A549 (cell line): ENCODE results near the gene ZBTB16. TPM values are rescaled to one million over a fixed set of nuclear protein-coding genes. Genes with fewer than 3 reads are reported as not detected.
A peak's percentile ranks its signal among the peaks of the same experiment; 100 is the strongest.

Experiments used
- ATAC-seq, 2 experiments: fragments of 200-7000 bp in 1 of 2; fragments of >200 bp in 1 of 2; cut with Nextera tagmentation in 1 of 2; cut with Tn5 transposase in 1 of 2; 3 replicates each; pipeline versions ENCODE4 v1.8.0 to v1.9.1; 2018 to 2020; ENCODE audit warnings: mild to moderate bottlenecking in 1 of 2, moderate library complexity in 1 of 2
- CTCF ChIA-PET: fragments of 300-600 bp; sonication (Branson Sonifier 250); formaldehyde crosslinking; extraction: SDS; loops from one replicate; lab custom pipeline; 2021; ENCODE audit warnings: antibody characterized with exemption, inconsistent platforms; lab: Yijun Ruan, JAX
- POLR2A ChIA-PET: fragments of 350-600 bp; formaldehyde crosslinking; extraction: SDS; loops from one replicate; lab custom pipeline; 2021; ENCODE audit warnings: antibody characterized with exemption, inconsistent platforms; lab: Yijun Ruan, JAX
- DNase-seq, 2 experiments: peaks; one replicate each; pipeline versions ENCODE4 v3.0.0 to v3.0.0-alpha.2; 2011 to 2016; ENCODE audit warnings: low read depth in 1 of 2, low spot score in 1 of 2
- FAIRE-seq: peaks from 2 replicates; lab custom pipeline; 2011; peaks lifted over from hg19 to GRCh38; lab: Jason Lieb, UNC
- H3K27ac ChIP-seq, 2 experiments: fragments of >200 bp; sonication (Bioruptor Twin); formaldehyde crosslinking; 3 replicates each; pipeline ENCODE4 v1.5.1; 2016 to 2017
- H3K4me1 ChIP-seq: fragments of >200 bp; sonication (Bioruptor Twin); formaldehyde crosslinking; 3 replicates; pipeline ENCODE4 v1.6.1; 2016
- H3K4me2 ChIP-seq: fragments of >200 bp; sonication (Bioruptor Twin); formaldehyde crosslinking; 3 replicates; pipeline ENCODE4 v1.6.1; 2016
- H3K4me3 ChIP-seq: fragments of >200 bp; sonication (Bioruptor Twin); formaldehyde crosslinking; 3 replicates; pipeline ENCODE4 v1.5.1; 2016
- H3K9me3 ChIP-seq: fragments of >200 bp; sonication (Bioruptor Twin); formaldehyde crosslinking; 3 replicates; pipeline ENCODE4 v1.6.1; 2016
- CBX8 ChIP-seq: fragments of 200-600 bp; sonication (generic); IDR thresholded peaks from 2 replicates; pipeline ENCODE4 v1.6.1; 2016
- CEBPB ChIP-seq, 2 experiments: fragments of >200 bp in 1 of 2; sonication (Bioruptor Twin) in 1 of 2; formaldehyde crosslinking in 1 of 2; IDR thresholded peaks; 2 replicates each; pipeline ENCODE4 v1.6.1; 2012 to 2016
- CHD4 ChIP-seq: fragments of 200-600 bp; sonication (generic); IDR thresholded peaks from 2 replicates; pipeline ENCODE4 v1.6.1; 2016; ENCODE audit warnings: antibody characterized with exemption, mild to moderate bottlenecking, borderline replicate concordance
- EHF ChIP-seq: fragments of 250-450 bp; sonication (Bioruptor Pico); IDR thresholded peaks from 2 replicates; pipeline ENCODE4 v1.5.0; 2020; ENCODE audit warnings: mild to moderate bottlenecking
- FOXS1 ChIP-seq: fragments of 250-450 bp; sonication (Bioruptor Pico); IDR thresholded peaks from 2 replicates; pipeline ENCODE4 v1.5.0; 2020; ENCODE audit warnings: mild to moderate bottlenecking, moderate library complexity
- GATA3 ChIP-seq: IDR thresholded peaks from 2 replicates; pipeline ENCODE4 v1.6.1; 2012; ENCODE audit warnings: borderline replicate concordance
- HOXA7 ChIP-seq: fragments of 250-450 bp; sonication (Bioruptor Pico); IDR thresholded peaks from 2 replicates; pipeline ENCODE4 v1.5.0; 2020; ENCODE audit warnings: mild to moderate bottlenecking, moderate library complexity
- KDM1A ChIP-seq: fragments of 200-600 bp; sonication (generic); IDR thresholded peaks from 2 replicates; pipeline ENCODE4 v1.6.1; 2016; ENCODE audit warnings: low read depth, mild to moderate bottlenecking
- MAZ ChIP-seq: fragments of 150-350 bp; IDR thresholded peaks from 2 replicates; pipeline ENCODE4 v1.6.1; 2014; ENCODE audit warnings: antibody characterized with exemption, low read depth, low read length, borderline replicate concordance
- NPAS2 ChIP-seq: fragments of 250-450 bp; sonication (Bioruptor Pico); IDR thresholded peaks from 2 replicates; pipeline ENCODE4 v1.8.0; 2022; ENCODE audit warnings: mild to moderate bottlenecking, moderate library complexity, borderline replicate concordance
- NR3C1 ChIP-seq: fragments of >200 bp; sonication (Bioruptor Twin); formaldehyde crosslinking; IDR thresholded peaks from 3 replicates; pipeline ENCODE4 v1.6.1; 2017
- PHF8 ChIP-seq: fragments of 200-600 bp; sonication (generic); IDR thresholded peaks from 2 replicates; pipeline ENCODE4 v1.6.1; 2016; ENCODE audit warnings: low read depth, mild to moderate bottlenecking, antibody characterized with exemption, moderate library complexity, borderline replicate concordance
- POLR2A ChIP-seq: IDR thresholded peaks from 2 replicates; pipeline ENCODE4 v1.6.1; 2012; ENCODE audit warnings: mild to moderate bottlenecking, low read length
- RARB ChIP-seq: fragments of 250-450 bp; sonication (Bioruptor Pico); IDR thresholded peaks from 2 replicates; pipeline ENCODE4 v1.8.0; 2021; ENCODE audit warnings: mild to moderate bottlenecking, moderate library complexity
- RFX5 ChIP-seq: fragments of 450-650 bp; IDR thresholded peaks from 2 replicates; pipeline ENCODE4 v1.7.1; 2014; ENCODE audit warnings: antibody characterized with exemption, mild to moderate bottlenecking, moderate library complexity
- SMC3 ChIP-seq: fragments of >200 bp; sonication (Bioruptor Twin); formaldehyde crosslinking; IDR thresholded peaks from 3 replicates; pipeline ENCODE4 v1.6.1; 2018; ENCODE audit warnings: inconsistent platforms
- TFCP2L1 ChIP-seq: fragments of 250-450 bp; sonication (Bioruptor Pico); IDR thresholded peaks from 2 replicates; pipeline ENCODE4 v1.5.0; 2021; ENCODE audit warnings: mild to moderate bottlenecking
- TP53 ChIP-seq: fragments of 250-450 bp; sonication (Bioruptor Pico); IDR thresholded peaks from 2 replicates; pipeline ENCODE4 v1.5.0; 2021; ENCODE audit warnings: mild to moderate bottlenecking, moderate library complexity
- ZC3H11A ChIP-seq: fragments of 450-650 bp; IDR thresholded peaks from 2 replicates; pipeline ENCODE4 v1.6.1; 2014; ENCODE audit warnings: antibody characterized with exemption, mild to moderate bottlenecking
- ZNF302 ChIP-seq: fragments of 250-450 bp; sonication (Bioruptor Pico); IDR thresholded peaks from 2 replicates; pipeline ENCODE4 v1.9.0; 2021; ENCODE audit warnings: inconsistent platforms, mild to moderate bottlenecking, moderate library complexity
- WGBS: methylation state at CpG from one replicate; pipeline ENCODE4 v1.1.6; 2017; ENCODE audit errors: missing lambda C conversion rate; 5-methylcytosine and 5-hydroxymethylcytosine counted together
- polyA plus RNA-seq, 4 experiments: library from polyadenylated mRNA; depleted of rRNA in 3 of 4; stranded (reverse); fragments of >200 nt; fragmentation: RNase III in 1 of 4; extraction: RNeasy Plus Mini Kit Qiagen cat#74134 plus additional on column Dnase treatment in 1 of 4; gene quantifications; 2 replicates in 3 of 4; 3 replicates in 1 of 4; pipeline ENCODE4 v1.2.3, GENCODE V29; 2011 to 2017
- TF ChIP-seq, protein P1 (sequence below): IDR thresholded peaks from 2 replicates; pipeline ENCODE4 v1.6.1; 2012
- TF ChIP-seq, protein P2 (sequence below): IDR thresholded peaks from 2 replicates; pipeline ENCODE4 v1.6.1; 2012; ENCODE audit warnings: low read depth, borderline replicate concordance
- TF ChIP-seq, protein P3 (sequence below): fragments of 150-350 bp; IDR thresholded peaks from 2 replicates; pipeline ENCODE4 v1.6.1; 2014; ENCODE audit warnings: low read depth, mild to moderate bottlenecking, low read length
- TF ChIP-seq, protein P4 (sequence below): fragments of 250-450 bp; sonication (Bioruptor Pico); IDR thresholded peaks from 2 replicates; pipeline ENCODE4 v1.5.0; 2021; ENCODE audit warnings: mild to moderate bottlenecking, moderate library complexity, borderline replicate concordance
- TF ChIP-seq, protein P5 (sequence below): fragments of >200 bp; sonication (Bioruptor Twin); formaldehyde crosslinking; IDR thresholded peaks from 3 replicates; pipeline ENCODE4 v1.6.1; 2016

The ZBTB16 gene
- polyA plus RNA-seq, 2 of the 4 experiments (the other 2 are of a cell fraction) = not detected

DNA sequence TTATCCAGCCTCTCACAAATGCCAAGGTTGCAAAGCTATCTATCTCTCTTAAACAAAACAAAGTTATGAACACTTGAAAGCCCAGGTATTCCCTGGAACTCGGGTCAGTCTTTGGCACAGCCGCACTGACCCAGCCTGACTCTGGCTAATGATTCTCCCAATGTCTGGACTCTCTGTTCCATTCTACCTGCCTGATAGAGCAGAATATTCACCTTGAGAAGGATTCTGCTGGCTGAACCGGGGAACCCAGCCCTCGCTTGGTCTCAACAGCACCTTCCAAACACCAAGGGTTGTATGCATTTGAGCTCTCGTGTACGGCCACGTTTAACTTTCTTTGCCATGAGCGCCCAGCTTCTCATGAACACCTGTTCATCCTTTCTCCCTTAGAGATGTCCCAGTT is 116.8 kb downstream of the ZBTB16 start:
- no peak for ATAC-seq
- Histone ChIP-seq H3K27ac (no peak overlapping the region; a peak in 1 of 6 replicates), H3K9me3 (no peaks in the 10 kb centered on the region), H3K4me1 (no peaks in the 10 kb centered on the region; the same call in 2 of the 3 replicates), H3K4me3 (no peak overlapping the region), H3K4me2 (no peak overlapping the region)
- ChIA-PET CTCF (interaction anchor here (1.7 kb wide), 1 partner anchor 182 kb away, joined by 4 read pairs; no protein-coding TSS in a partner anchor), POLR2A (no interaction called here)
- no peak for FAIRE-seq
- WGBS = 29% methylated on average over 8 of the region's 8 CpGs
- TF ChIP-seq RFX5 (no peak), CBX8 (no peak), HOXA7 (CRISPR knock-in tag) (no peak)
- TF ChIP-seq, protein P1, sequence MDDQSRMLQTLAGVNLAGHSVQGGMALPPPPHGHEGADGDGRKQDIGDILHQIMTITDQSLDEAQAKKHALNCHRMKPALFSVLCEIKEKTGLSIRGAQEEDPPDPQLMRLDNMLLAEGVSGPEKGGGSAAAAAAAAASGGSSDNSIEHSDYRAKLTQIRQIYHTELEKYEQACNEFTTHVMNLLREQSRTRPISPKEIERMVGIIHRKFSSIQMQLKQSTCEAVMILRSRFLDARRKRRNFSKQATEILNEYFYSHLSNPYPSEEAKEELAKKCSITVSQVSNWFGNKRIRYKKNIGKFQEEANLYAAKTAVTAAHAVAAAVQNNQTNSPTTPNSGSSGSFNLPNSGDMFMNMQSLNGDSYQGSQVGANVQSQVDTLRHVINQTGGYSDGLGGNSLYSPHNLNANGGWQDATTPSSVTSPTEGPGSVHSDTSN = no peak
- DNase-seq = no peak

DNA sequence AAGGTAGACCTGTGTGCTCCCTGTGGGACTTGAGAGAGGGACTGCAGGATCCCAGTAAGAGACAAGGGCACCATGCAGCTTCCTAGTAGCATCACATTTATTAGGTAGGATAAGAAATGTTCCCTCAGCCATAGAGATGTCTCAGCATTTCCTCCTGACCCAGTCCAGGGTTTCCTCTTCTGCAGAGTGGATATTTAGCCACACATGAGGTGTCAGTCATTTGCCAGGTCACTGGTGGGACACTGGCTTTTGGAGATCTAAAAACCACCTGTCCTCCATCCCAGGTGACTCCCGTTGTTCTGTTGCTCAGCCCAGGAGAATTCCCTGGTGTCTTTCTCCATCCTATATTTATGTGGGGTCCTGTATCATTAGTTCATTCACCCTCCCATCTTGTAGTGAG is 119.1 kb downstream of the ZBTB16 start:
- DNase-seq (no peak), FAIRE-seq (no peak), ATAC-seq (no peak)
- ChIA-PET POLR2A (no interaction called here), CTCF (interaction anchor here (0.9 to 1.0 kb wide), 2 partner anchors 16 to 82 kb away, joined by 3 to 6 read pairs; no protein-coding TSS in a partner anchor)
- Histone ChIP-seq H3K27ac (peak overlapping the region in 1 of 2 experiments; percentile 54; a peak in 1 of 6 replicates), H3K4me1 (no peaks in the 10 kb centered on the region; the same call in 2 of the 3 replicates), H3K4me2 (no peak overlapping the region), H3K4me3 (no peak overlapping the region), H3K9me3 (no peaks in the 10 kb centered on the region)
- WGBS = 90% methylated on average over 1 of the region's 1 CpG
- no peak for TF ChIP-seq POLR2A
- TF ChIP-seq SMC3 = no peak
- no peak for TF ChIP-seq RARB (CRISPR knock-in tag)
- TF ChIP-seq EHF (CRISPR knock-in tag) = no peak
- no peak for TF ChIP-seq KDM1A
- TF ChIP-seq, protein P2, sequence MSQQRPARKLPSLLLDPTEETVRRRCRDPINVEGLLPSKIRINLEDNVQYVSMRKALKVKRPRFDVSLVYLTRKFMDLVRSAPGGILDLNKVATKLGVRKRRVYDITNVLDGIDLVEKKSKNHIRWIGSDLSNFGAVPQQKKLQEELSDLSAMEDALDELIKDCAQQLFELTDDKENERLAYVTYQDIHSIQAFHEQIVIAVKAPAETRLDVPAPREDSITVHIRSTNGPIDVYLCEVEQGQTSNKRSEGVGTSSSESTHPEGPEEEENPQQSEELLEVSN = no peak
- TF ChIP-seq FOXS1 (CRISPR knock-in tag) = no peak
- TF ChIP-seq TP53 (CRISPR knock-in tag) = no peak
- no peak for TF ChIP-seq CHD4
- no peak for TF ChIP-seq NPAS2 (CRISPR knock-in tag)
- no peak for TF ChIP-seq PHF8
- no peak for TF ChIP-seq ZC3H11A
- no peak for TF ChIP-seq TFCP2L1 (CRISPR knock-in tag)
- no peak for TF ChIP-seq CEBPB (IDR thresholded peaks at IDR 0.05)
- no peak for TF ChIP-seq GATA3

DNA sequence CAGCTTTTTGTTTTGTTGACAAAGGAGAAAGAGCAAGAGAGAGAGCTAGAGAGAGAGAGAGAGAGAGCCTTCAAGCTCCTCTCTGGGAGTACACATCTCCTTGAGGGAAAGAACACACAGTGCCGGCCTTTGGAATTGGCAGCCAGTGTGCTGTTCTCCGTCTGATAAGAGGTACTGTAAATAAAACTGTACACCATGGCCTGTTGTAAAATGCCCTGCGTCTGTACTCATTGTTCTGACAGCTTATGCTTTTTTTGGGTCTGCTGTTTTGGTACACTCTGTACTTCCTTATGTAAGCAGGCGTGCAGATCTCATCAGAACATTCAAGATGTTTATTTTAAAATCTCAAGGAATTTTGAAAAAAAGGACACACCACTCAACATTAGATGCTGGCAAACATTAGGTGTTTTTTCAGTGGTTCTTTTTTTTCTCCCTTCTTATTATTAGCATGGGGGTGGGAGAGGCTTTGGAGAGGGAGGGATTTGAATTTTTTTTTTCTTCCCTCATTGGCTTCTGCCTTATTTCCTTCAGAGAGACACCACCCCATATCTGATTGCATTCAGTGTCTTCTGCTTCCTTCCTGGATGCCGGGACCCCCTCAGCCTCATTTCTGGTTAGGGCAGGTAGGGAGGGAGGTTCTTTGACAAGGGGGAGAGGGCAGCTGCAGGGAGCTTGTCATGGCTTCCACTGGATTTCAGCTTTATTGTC is 119.9 kb downstream of the ZBTB16 start:
- ATAC-seq (peak in 1 of 2 experiments; percentile 55; a peak in 1 of 6 replicates), FAIRE-seq (no peak)
- WGBS = 6% methylated on average over 5 of the region's 5 CpGs
- POLR2A ChIA-PET = no interaction called here
- peak overlapping the region in 1 of 2 experiments; percentile 62; a peak in 1 of 6 replicates for H3K27ac ChIP-seq
- TF ChIP-seq, protein P3, sequence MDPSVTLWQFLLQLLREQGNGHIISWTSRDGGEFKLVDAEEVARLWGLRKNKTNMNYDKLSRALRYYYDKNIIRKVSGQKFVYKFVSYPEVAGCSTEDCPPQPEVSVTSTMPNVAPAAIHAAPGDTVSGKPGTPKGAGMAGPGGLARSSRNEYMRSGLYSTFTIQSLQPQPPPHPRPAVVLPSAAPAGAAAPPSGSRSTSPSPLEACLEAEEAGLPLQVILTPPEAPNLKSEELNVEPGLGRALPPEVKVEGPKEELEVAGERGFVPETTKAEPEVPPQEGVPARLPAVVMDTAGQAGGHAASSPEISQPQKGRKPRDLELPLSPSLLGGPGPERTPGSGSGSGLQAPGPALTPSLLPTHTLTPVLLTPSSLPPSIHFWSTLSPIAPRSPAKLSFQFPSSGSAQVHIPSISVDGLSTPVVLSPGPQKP = no peak
- TF ChIP-seq, protein P4, sequence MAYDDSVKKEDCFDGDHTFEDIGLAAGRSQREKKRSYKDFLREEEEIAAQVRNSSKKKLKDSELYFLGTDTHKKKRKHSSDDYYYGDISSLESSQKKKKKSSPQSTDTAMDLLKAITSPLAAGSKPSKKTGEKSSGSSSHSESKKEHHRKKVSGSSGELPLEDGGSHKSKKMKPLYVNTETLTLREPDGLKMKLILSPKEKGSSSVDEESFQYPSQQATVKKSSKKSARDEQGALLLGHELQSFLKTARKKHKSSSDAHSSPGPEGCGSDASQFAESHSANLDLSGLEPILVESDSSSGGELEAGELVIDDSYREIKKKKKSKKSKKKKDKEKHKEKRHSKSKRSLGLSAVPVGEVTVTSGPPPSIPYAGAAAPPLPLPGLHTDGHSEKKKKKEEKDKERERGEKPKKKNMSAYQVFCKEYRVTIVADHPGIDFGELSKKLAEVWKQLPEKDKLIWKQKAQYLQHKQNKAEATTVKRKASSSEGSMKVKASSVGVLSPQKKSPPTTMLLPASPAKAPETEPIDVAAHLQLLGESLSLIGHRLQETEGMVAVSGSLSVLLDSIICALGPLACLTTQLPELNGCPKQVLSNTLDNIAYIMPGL (CRISPR knock-in tag) = no peak
- TF ChIP-seq, protein P5, sequence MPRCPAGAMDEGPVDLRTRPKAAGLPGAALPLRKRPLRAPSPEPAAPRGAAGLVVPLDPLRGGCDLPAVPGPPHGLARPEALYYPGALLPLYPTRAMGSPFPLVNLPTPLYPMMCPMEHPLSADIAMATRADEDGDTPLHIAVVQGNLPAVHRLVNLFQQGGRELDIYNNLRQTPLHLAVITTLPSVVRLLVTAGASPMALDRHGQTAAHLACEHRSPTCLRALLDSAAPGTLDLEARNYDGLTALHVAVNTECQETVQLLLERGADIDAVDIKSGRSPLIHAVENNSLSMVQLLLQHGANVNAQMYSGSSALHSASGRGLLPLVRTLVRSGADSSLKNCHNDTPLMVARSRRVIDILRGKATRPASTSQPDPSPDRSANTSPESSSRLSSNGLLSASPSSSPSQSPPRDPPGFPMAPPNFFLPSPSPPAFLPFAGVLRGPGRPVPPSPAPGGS = no peak
- TF ChIP-seq NR3C1 (no peak; the same call in 2 of the 3 replicates), ZNF302 (no peak), MAZ (no peak)
- TF ChIP-seq, all 56 proteins: peak for 0
- H3K4me2 ChIP-seq = no peak overlapping the region
- no peaks in the 10 kb centered on the region for H3K9me3 ChIP-seq
- H3K4me3 ChIP-seq = no peak overlapping the region
- DNase-seq = peak in 1 of 2 experiments; percentile 5
- CTCF ChIA-PET = interaction anchor here (0.5 to 1.3 kb wide), 6 partner anchors 10 to 183 kb away, joined by 3 to 6 read pairs (median 3); no protein-coding TSS in a partner anchor
- H3K4me1 ChIP-seq = no peaks in the 10 kb centered on the region; the same call in 2 of the 3 replicates
